CD4-positive, alpha-beta T cell treated with Interleukin-15 for 1 hour (primary cell): Measurements from ENCODE around the gene ENOSF1.
"Not testable (repeated sequence)": the region's sequence is repeated elsewhere in the genome, so short reads cannot be mapped to it uniquely, and the experiment has no call there.

Experiments used
- DNase-seq: peaks from one replicate; pipeline ENCODE4 v3.0.0-alpha.2; 2020

The ENOSF1 gene

GRCh38 chr18:703213-703967 lies 9.0 kb downstream of the ENOSF1 start:
- DNase-seq, result no peak

DNA sequence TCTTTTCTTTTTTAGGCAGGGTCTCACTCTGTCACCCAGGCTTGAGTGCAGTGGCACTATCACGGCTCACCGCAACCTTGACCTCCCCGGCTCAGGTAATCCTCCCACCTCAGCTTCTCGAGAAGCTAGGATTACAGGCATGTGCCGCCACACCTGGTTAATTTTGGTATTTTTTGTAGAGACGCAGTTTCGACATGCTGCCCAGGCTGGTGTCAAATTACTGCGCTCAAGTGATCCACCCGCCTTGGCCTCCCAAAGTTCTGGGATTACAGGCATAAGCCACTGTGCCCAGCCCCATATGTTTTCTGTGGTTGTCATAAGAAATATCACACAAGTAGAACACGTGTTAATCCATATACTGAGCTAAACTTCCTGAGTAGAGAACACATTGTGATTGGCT lies 14.6 kb downstream of the ENOSF1 start:
- DNase-seq, result no peak

GRCh38 chr18:697012-697411 lies 15.4 kb downstream of the ENOSF1 start:
- DNase-seq, result no peak

GRCh38 chr18:693466-694187 lies 18.8 kb downstream of the ENOSF1 start:
- DNase-seq, result no peak

DNA sequence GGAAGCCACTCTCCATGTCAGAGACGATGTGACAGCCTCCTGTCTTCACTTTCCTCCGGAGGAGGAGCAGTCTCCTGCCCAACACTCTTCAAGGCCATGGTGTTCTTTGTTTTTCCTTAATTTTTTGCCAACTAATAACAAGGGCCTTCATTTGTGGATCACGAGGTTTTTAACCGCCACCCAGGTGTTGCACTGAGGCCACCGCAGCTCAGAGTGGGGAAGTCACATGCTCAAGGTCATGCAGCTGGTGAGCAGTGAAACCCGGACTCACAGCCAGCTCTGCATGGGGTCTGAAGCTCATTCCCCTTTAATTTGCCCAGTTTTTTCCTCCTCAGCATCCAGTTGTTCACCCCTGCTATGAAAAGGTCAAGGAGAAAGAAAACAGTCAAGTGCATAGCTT lies 19.6 kb downstream of the ENOSF1 start:
- DNase-seq, result no peak

- DNase-seq, result no peak
These were observed 24.1 kb downstream of the ENOSF1 start for GRCh38 chr18:688323-688722.

DNA sequence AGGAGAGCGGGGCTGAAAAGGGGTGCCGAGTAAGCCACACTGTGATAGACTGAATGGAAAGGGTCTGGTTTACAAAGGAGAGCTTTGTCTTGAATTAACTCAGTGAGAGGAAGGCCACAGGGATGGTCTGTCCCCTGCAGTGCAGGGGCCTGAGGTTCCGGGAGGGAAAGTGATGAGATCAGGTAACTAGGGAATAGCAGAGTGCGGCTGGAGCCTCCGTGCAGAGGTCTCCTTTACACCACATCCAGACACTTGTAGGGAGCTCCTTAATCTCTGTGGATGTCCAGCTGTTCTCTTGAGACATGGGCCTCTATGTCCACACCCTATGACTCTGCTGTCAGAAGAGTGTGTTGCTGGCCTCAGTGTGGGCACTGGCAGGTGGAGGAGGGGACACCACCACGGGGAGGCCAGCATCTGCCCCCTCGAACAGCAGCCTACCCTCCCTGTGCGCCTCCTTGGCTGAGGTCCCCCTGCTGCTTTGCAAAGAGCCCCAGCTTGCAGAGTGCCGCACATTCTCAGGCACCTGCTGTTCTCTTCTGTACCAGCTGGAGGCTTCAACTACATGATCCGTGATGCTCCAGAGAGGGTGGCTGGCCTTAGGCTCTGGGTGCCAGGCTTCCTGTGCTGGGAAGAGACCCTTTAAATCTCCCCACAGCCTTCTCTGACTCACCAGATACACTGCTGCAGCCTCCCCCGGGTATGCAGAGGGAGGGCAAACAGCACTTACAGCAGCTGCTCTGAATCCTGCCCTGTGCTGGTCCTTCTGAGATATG lies 25.9 kb downstream of the ENOSF1 start:
- DNase-seq, result no peak

DNA sequence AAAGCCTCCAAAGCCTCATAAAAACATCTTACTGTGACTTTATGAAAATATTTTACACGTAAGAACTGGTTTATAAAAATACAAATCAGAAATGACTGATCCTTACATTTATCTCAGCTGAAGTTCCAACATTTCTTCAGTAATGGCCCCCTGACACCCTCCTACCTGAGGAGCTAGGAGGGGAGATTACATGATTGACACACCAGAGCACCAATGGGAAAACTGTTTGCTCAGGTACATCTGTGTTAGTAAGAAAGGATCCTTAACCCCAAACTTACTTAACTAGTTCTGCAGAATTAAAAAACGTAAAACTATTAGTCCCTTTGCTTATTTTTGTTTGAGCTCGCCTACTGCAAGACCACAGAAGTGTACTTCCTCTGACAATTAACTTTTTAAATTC lies 27.0 kb downstream of the ENOSF1 start:
- no peak for DNase-seq

- no peak for DNase-seq
These were observed 28.9 kb downstream of the ENOSF1 start for GRCh38 chr18:683531-683930.

- no peak for DNase-seq
These were observed 29.6 kb downstream of the ENOSF1 start for GRCh38 chr18:682833-683232.

GRCh38 chr18:682416-682815 lies 30.0 kb downstream of the ENOSF1 start:
- not testable (repeated sequence) for DNase-seq

DNA sequence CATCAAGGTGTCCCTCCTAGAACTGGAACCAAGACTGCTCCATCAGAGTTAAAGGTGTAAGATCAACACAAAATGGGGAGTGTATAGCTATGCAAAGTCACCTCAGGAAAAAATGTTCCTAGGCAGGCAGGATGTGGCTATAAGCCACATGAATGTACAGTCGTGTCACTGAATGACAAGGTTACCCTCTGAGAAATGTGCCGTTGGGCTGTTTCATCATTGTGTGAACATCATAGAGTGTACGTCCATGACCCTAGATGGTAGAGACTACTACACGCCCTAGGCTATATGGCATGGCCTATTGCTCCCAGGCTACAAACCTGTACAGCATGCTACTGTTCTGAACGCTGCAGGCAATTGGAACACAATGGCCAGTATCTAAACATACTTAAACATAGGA lies 30.4 kb downstream of the ENOSF1 start:
- DNase-seq, result no peak

DNA sequence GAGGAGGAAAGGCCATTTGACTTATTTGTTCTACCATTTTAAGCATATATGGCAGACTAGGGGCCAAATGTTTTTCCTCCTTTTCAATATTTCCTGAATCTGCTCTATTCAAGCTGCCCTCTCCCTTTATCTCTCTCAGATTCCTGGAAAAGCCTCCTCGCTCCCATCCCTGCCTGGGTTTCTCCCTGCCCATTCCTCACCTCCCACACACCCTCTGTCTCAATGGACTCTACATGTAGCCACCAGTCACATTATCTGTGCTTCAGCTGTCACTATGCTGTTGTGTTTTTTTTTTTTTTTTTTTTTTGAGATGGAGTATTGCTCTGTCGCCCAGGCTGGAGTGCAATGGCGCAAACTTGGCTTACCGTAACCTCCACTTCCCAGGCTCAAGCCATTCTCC lies 32.0 kb downstream of the ENOSF1 start:
- no peak for DNase-seq

DNA sequence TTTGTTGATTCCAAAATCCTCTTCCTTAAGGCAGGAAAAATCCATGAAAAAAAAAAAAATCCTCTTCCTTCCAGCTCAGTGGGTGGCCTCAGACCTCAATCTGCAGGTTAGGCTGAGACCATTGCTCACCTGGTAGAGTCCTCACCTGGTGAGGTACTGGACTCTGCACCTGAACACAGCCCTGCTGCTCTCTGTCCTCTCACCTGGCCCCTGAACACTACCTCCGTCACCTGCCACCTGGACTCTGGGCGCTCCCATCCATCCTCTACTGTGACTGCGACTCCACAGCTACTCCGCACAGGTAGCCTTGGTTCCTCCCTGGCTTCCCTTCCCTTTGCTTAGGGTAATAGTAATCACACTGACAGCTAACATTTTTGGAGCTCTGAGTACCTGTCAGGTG lies 32.9 kb downstream of the ENOSF1 start:
- DNase-seq, result no peak

GRCh38 chr18:678482-679182 lies 33.8 kb downstream of the ENOSF1 start:
- DNase-seq, result no peak

DNA sequence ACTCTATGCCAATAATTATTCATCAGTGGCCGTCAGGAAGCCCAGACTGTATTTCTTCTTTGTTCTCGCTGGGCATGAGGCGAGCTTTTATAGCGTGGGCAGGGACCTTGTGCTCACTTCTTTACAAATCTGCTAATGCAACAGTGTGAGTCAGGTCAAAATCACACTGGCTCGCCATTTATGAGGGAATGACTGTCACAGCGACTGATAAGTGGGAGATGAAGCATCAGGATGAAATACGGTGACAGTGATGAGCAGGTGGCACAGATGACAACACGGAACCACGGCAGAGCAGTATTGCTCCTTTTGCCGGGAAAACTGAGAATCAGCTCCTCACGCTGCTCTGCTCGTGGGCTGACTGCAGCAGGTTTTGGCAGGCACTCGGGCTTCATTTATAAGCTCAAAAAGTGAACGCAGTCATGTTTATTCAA lies 34.5 kb downstream of the ENOSF1 start:
- no peak for DNase-seq

GRCh38 chr18:677145-677544 lies 35.3 kb downstream of the ENOSF1 start:
- no peak for DNase-seq

GRCh38 chr18:676736-677135 lies 35.7 kb downstream of the ENOSF1 start:
- DNase-seq, result no peak

- no peak for DNase-seq
These were observed 36.4 kb downstream of the ENOSF1 start for GRCh38 chr18:676069-676468.

- no peak for DNase-seq
These were observed 37.1 kb downstream of the ENOSF1 start for GRCh38 chr18:675307-675706.

- DNase-seq, result no peak
These were observed 38.7 kb downstream of the ENOSF1 start for GRCh38 chr18:673769-674168.

- no peak for DNase-seq
These were observed 39.1 kb downstream of the ENOSF1 start for GRCh38 chr18:673317-673716.

- DNase-seq, result no peak
These were observed 41.0 kb downstream of the ENOSF1 start for GRCh38 chr18:671405-671804.
